Skin epidermis (tissue), 12 donors: Measurements from ENCODE around the gene RING1.
A peak's percentile ranks its signal among the peaks of the same experiment; 100 is the strongest.

ENCODE experiments used
- H3K27ac ChIP-seq, 21 experiments: fragments of 200-600 bp; sonication (generic) in 11 of 21; one replicate each; pipeline ENCODE4 v1.5.0; 2020; ENCODE audit warnings: mild to moderate bottlenecking in 3 of 21, inconsistent platforms in 2 of 21, moderate library complexity in 2 of 21
- H3K4me3 ChIP-seq, 7 experiments: fragments of 200-600 bp; sonication (generic) in 2 of 7; one replicate each; pipeline ENCODE4 v1.5.0; 2020; ENCODE audit warnings: inconsistent platforms in 2 of 7, mild to moderate bottlenecking in 2 of 7, moderate library complexity in 1 of 7

Gene RING1

GRCh38 chr6:33190504-33191107 lies 17.7 kb upstream of the RING1 start:
- H3K27ac ChIP-seq = no peak overlapping the region

GRCh38 chr6:33191383-33192104 lies 16.8 kb upstream of the RING1 start:
- Histone ChIP-seq H3K27ac (no peak overlapping the region), H3K4me3 (no peak overlapping the region)

More at GRCh38 chr6:33190504-33191107, 17.7 kb upstream of the RING1 start:
- no peak overlapping the region for H3K4me3 ChIP-seq

GRCh38 chr6:33192105-33192646 lies 16.1 kb upstream of the RING1 start, which contains the start of gene COL11A2:
COL11A2 (minus strand) TSS chr6:33192467; CDS start chr6:33192240, 227 bp downstream.
- Histone ChIP-seq H3K4me3 (peak within 1 kb of the TSS in 5 of 7 experiments; percentile 4 to 33 (median 19)), H3K27ac (peak within 1 kb of the TSS in 4 of 21 experiments; percentile 42 to 76 (median 58))

- Histone ChIP-seq H3K27ac (peak overlapping the region in 4 of 21 experiments; percentile 42 to 76 (median 58)), H3K4me3 (peak overlapping the region in 5 of 7 experiments; percentile 4 to 33 (median 19))
Observed at GRCh38 chr6:33192671-33193602, 15.4 kb upstream of the RING1 start.

GRCh38 chr6:33193619-33194018 lies 14.7 kb upstream of the RING1 start:
- H3K4me3 ChIP-seq = no peak overlapping the region
- H3K27ac ChIP-seq = peak overlapping the region in 4 of 21 experiments; percentile 19 to 76 (median 54)

GRCh38 chr6:33194431-33194979 lies 13.8 kb upstream of the RING1 start:
- Histone ChIP-seq H3K4me3 (no peak overlapping the region), H3K27ac (no peak overlapping the region)

GRCh38 chr6:33195304-33196165 lies 12.8 kb upstream of the RING1 start:
- no peak overlapping the region for H3K4me3 ChIP-seq
- H3K27ac ChIP-seq = no peak overlapping the region

- Histone ChIP-seq H3K4me3 (no peak overlapping the region), H3K27ac (peak overlapping the region in 3 of 21 experiments; percentile 12 to 39 (median 37))
Observed at GRCh38 chr6:33197431-33198048, 10.8 kb upstream of the RING1 start.

GRCh38 chr6:33198159-33198852 lies 10.0 kb upstream of the RING1 start:
- no peak overlapping the region for H3K4me3 ChIP-seq
- peak overlapping the region in 3 of 21 experiments; percentile 12 to 39 (median 37) for H3K27ac ChIP-seq

- Histone ChIP-seq H3K27ac (peak overlapping the region in 13 of 21 experiments; percentile 95 to 99 (median 97)), H3K4me3 (peak overlapping the region in 6 of 7 experiments; percentile 62 to 95 (median 80))
Observed at GRCh38 chr6:33198853-33199436, 9.4 kb upstream of the RING1 start.

- H3K27ac ChIP-seq = peak overlapping the region; percentile 89 to 99 (median 97)
- H3K4me3 ChIP-seq = peak overlapping the region; percentile 62 to 95 (median 84)
Observed at GRCh38 chr6:33199687-33200218, 8.5 kb upstream of the RING1 start.

- H3K27ac ChIP-seq = peak within 1 kb of the TSS; percentile 89 to 99 (median 97)
- H3K4me3 ChIP-seq = peak within 1 kb of the TSS; percentile 62 to 95 (median 84)
Observed at GRCh38 chr6:33200219-33201146, 7.8 kb upstream of the RING1 start, which contains the start of the genes RXRB and SLC39A7. RXRB (minus strand) TSS chr6:33200665; CDS start chr6:33200476, 189 bp downstream. SLC39A7 (plus strand) TSS chr6:33200867; CDS start chr6:33201246, 379 bp downstream.

- Histone ChIP-seq H3K4me3 (peak overlapping the region; percentile 62 to 95 (median 84)), H3K27ac (peak overlapping the region; percentile 31 to 99 (median 97))
Observed at GRCh38 chr6:33201147-33201545, 7.2 kb upstream of the RING1 start.

GRCh38 chr6:33201935-33202334 lies 6.4 kb upstream of the RING1 start:
- peak overlapping the region in 3 of 21 experiments; percentile 99 for H3K27ac ChIP-seq
- H3K4me3 ChIP-seq = peak overlapping the region; percentile 62 to 95 (median 84)

GRCh38 chr6:33202799-33203198 lies 5.5 kb upstream of the RING1 start:
- peak overlapping the region in 3 of 21 experiments; percentile 2 to 23 (median 6) for H3K27ac ChIP-seq
- H3K4me3 ChIP-seq = no peak overlapping the region
